HG02623 (cell line): ENCODE results near the gene GCM1.

Source experiments
- ATAC-seq: cut with Tn5 transposase; IDR thresholded peaks from one replicate; pipeline ENCODE4 v1.9.1; 2021; ENCODE audit warnings: moderate library complexity; ENCODE audit not compliant: unreplicated experiment

GCM1 gene

GRCh38 chr6:53111865-53112264 is 36.8 kb downstream of the GCM1 start:
- no peak for ATAC-seq

DNA sequence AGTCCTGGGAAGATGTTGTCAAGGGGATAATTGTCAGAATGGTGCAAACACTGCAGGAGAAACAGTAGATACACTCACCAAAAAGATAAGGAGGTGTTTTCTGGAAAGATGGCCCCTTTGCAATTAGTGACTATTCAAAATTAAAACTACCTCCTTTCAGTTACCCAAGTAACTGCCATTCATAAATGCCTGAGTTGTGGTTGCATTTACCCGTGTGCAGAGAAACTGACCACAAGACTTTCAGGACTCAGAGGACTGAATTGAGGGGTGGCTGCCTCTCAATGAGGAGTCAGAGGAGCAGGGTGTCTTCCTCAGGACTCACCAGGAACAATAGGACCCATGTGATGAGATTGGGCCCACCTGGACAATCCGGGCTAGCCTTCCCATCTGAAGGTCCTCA is 39.0 kb downstream of the GCM1 start:
- ATAC-seq = no peak

- no peak for ATAC-seq
These were observed 41.5 kb downstream of the GCM1 start for GRCh38 chr6:53107091-53107490.

DNA sequence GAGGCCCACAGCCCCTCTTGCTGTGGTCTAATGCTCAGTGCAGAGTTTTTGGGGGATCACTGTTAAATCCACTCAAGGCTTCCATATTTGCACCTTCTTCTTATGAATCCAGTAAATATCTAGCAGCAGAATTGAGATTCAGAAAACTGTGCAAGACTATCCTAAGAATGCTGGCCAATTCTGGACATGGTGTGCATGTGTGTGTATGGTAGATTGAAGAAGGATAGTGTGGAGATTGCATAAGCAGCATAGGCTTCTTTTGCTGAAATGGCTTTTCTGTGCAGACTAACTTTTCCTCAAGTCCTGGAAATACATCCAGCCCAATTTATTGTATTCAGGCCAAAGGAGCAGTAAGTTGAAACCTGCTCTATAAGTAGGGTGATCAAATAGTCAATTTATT is 43.7 kb downstream of the GCM1 start:
- ATAC-seq = no peak

DNA sequence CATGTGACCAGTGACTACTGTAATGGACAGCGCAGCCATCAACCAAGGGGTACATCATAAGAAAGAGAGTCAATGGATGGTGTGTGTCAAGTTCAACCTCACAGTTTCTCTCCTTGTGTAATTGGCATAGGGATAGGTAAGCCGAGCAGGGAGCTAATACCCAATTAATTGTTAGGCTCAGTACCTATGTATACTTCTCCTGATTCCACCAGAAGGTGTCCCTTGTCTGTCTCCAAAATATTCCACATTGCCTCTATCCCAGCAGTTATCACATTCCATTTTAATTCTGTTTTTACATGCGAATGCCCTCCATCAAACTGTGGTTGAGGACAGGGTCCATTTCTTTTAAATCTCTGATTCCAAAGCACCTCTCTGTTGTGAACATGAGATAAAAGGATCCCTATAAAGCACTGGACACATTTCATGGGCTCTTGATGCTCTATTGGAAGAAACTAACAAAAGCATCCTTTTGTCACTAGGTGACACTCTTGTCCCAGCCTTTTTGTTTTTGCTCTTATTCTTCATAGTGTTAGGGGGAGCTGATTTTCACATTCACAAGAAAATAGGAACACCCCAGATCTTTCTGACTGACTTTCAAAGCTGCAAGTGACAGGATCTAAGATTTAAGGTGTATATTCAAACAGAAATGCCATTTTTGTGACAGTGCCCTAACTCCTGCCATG is 44.5 kb downstream of the GCM1 start:
- ATAC-seq = no peak

- no peak for ATAC-seq
These were observed 47.6 kb downstream of the GCM1 start for GRCh38 chr6:53101006-53101405.

- no peak for ATAC-seq
These were observed 48.1 kb downstream of the GCM1 start for GRCh38 chr6:53100561-53100960.

DNA sequence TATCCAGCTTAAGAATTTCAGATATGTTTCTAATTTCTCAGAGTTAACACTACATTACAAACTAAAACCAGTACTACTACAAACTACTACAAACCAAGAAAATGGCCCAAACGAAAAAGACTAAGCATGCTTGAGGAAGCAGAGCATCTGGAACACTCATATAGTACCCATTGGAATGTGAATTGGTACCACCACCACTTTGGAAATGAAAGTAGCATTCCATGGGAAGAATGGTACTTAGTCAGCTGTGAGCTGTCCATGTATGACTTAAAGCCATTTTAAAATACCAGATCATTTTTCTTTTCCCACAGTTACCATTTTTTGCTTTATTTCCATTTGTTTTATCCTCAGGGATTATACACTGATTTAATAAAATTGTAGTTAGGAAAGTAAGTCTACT is 52.9 kb downstream of the GCM1 start:
- no peak for ATAC-seq

DNA sequence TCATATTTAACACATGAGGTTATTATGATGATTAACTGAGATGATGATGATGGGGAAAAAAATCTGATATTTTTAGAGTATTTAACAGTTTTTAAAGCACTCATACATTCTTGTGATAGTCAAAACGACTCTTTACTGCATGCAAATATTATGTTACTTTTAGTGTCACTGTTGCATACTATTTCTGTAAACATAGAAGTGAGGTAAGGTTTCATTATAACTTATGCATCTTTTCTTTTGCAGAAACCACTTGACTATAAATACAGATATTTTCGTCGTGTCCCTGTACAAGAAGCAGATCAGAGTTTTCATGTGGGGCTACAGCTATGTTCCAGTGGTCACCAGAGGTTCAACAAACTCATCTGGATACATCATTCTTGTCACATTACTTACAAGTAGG is 53.4 kb downstream of the GCM1 start:
- no peak for ATAC-seq

DNA sequence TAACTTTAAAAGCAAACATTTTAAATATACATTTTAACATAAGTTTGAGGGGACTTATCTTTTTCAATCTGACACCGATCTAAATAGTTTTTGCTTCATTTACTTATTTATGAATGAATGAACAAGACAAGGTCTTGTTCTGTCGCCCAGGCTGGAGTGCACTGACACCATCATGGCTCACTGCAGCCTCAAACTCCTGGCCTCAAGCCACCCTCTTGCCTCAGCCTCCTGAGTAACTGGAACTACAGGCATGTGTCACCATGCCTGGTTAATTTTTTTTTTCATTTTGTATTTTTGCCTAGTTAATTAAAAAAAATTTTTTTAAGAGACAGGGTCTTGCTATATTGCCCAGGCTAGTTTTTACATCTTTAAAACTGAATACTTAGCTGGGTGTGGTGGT is 58.1 kb downstream of the GCM1 start:
- no peak for ATAC-seq

- no peak for ATAC-seq
These were observed 58.7 kb downstream of the GCM1 start for GRCh38 chr6:53089948-53090347.

- ATAC-seq = no peak
These were observed 62.3 kb downstream of the GCM1 start for GRCh38 chr6:53086302-53086701.

DNA sequence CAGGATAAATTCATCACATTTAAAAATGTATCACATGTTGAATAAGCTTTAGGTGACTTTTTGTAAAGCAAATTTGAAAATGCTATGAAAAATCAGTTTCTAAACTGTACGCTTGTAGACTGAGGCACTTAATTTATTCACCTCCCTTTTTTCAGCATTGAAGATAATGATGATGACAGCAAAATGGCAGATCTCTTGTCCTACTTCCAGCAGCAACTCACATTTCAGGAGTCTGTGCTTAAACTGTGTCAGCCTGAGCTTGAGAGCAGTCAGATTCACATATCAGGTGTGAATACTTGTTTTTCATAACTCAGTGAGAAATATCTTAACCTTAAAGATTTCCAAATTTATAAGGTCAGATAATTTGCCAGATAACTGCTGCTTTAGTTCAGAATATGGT is 67.8 kb downstream of the GCM1 start:
- ATAC-seq = no peak
